HepG2 (cell line): Measurements from ENCODE around the gene SLC16A9. TPM values are rescaled to one million over a fixed set of nuclear protein-coding genes. Genes with fewer than 3 reads are reported as not detected.

Experiments
- CCDC6 ChIP-seq: sonication (generic); formaldehyde crosslinking; IDR thresholded peaks from 2 replicates; pipeline ENCODE4 v1.8.1; 2022; ENCODE audit warnings: mild to moderate bottlenecking, missing genetic modification reagents, moderate library complexity
- E2F1 ChIP-seq: sonication (generic); formaldehyde crosslinking; IDR thresholded peaks from 2 replicates; pipeline ENCODE4 v1.5.0; 2020; ENCODE audit warnings: missing genetic modification reagents
- KLF16 ChIP-seq, 2 experiments: sonication (generic) in 1 of 2; formaldehyde crosslinking in 1 of 2; IDR thresholded peaks; 2 replicates each; pipeline versions ENCODE4 v1.6.1 to v1.8.0; 2016 to 2023; ENCODE audit warnings: missing genetic modification reagents in 2 of 2, missing compliant biosample characterization in 1 of 2
- MEF2D ChIP-seq: sonication (generic); formaldehyde crosslinking; IDR thresholded peaks from 2 replicates; pipeline ENCODE4 v1.5.1; 2020; ENCODE audit warnings: mild to moderate bottlenecking, missing genetic modification reagents
- MLLT10 ChIP-seq: sonication (generic); formaldehyde crosslinking; IDR thresholded peaks from 2 replicates; pipeline ENCODE4 v1.4.0; 2020; ENCODE audit warnings: missing genetic modification reagents
- MTF2 ChIP-seq: sonication (generic); formaldehyde crosslinking; IDR thresholded peaks from 2 replicates; pipeline ENCODE4 v1.5.0; 2020; ENCODE audit warnings: missing genetic modification reagents, borderline replicate concordance
- PAXIP1 ChIP-seq: sonication (generic); formaldehyde crosslinking; conservative IDR thresholded peaks from 2 replicates; pipeline ENCODE4 v1.4.0; 2020; ENCODE audit warnings: mild to moderate bottlenecking, missing genetic modification reagents, moderate library complexity
- RELA ChIP-seq: sonication (generic); formaldehyde crosslinking; IDR thresholded peaks from 2 replicates; pipeline ENCODE4 v1.4.0; 2020; ENCODE audit warnings: missing genetic modification reagents
- SAP130 ChIP-seq: IDR thresholded peaks from 2 replicates; pipeline ENCODE4 v1.6.1; 2016; ENCODE audit warnings: low read depth
- SKIL ChIP-seq: sonication (generic); formaldehyde crosslinking; IDR thresholded peaks from 2 replicates; pipeline ENCODE4 v1.8.0; 2022; ENCODE audit warnings: missing genetic modification reagents, mild to moderate bottlenecking, moderate library complexity, borderline replicate concordance
- TCF7L2 ChIP-seq: IDR thresholded peaks from 2 replicates; pipeline ENCODE4 v1.6.1; 2011; ENCODE audit warnings: mild to moderate bottlenecking, low read depth, low read length, moderate library complexity
- THAP8 ChIP-seq: sonication (generic); formaldehyde crosslinking; IDR thresholded peaks from 2 replicates; pipeline ENCODE4 v1.5.1; 2020; ENCODE audit warnings: missing genetic modification reagents, mild to moderate bottlenecking, borderline replicate concordance
- TRAFD1 ChIP-seq: sonication (generic); formaldehyde crosslinking; IDR thresholded peaks from 2 replicates; pipeline ENCODE4 v1.5.1; 2020; ENCODE audit warnings: missing genetic modification reagents, mild to moderate bottlenecking, borderline replicate concordance
- polyA plus RNA-seq, 8 experiments: library from polyadenylated mRNA; depleted of rRNA in 3 of 8; stranded (reverse) in 7 of 8; unstranded in 1 of 8; fragments of >200 nt; fragmentation: Illumina TruSeq in 4 of 8; extraction: Trizol in 4 of 8; gene quantifications; 2 replicates each; pipeline versions ENCODE4 v1.2.1 to v1.2.3, GENCODE V29; 2011 to 2016; ENCODE audit warnings: low read depth in 4 of 8, missing spikeins in 1 of 8, mixed read lengths in 1 of 8; ENCODE audit not compliant: insufficient read depth in 1 of 8
- total RNA-seq, 5 experiments: library from RNA; depleted of rRNA; stranded (reverse); fragments of >200 nt; fragmentation: Illumina TruSeq; extraction: Trizol; gene quantifications; 2 replicates each; pipeline ENCODE4 v1.2.3, GENCODE V29; 2016; ENCODE audit warnings: low read depth in 1 of 5
- TF ChIP-seq, protein P1 (sequence below): sonication (generic); formaldehyde crosslinking; IDR thresholded peaks from 2 replicates; pipeline ENCODE4 v1.8.1; 2022; ENCODE audit warnings: mild to moderate bottlenecking, missing genetic modification reagents
- TF ChIP-seq, protein P2 (sequence below): sonication (generic); formaldehyde crosslinking; IDR thresholded peaks from 2 replicates; pipeline ENCODE4 v1.4.0; 2020; ENCODE audit warnings: missing genetic modification reagents

The SLC16A9 gene
- total and polyA plus RNA-seq, 2 of the 13 experiments (the other 11 are each of a cell fraction or from before 2014, with no cell fraction given), result 0.01 to 0.09 TPM

DNA sequence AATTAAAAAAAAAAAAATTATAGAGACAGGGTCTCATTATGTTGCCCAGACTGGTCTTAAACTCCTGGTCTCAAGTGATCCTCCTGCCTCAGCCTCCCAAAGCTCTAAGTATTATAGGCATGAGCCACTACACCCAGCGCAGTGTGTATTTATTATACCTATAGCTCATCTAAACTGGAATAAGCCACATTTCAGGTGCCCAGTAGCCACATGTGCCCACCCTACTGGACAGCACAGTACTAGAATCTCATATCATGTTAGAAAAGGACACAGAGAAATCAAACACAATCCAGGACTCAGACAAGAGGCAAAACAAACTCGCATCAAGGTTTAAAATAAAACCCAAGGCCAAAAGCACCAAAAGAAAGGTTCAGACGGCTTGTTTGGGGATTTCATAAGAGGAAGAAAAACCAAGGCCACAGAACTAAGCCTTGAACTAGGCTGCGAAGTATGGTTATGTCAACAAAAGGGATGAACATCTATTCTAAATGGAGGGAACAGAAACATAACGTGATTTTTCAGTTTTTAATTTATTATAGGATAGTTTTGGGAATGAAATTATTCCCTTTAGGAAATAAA is 32.3 kb downstream of the SLC16A9 start (continued):
- TF ChIP-seq SKIL (peak; percentile 42; the same call in 1 of the 2 replicates), RELA (CRISPR knock-in tag) (no peak), CCDC6 (CRISPR knock-in tag) (no peak), MEF2D (CRISPR knock-in tag) (peak; percentile 44; the same call in 1 of the 2 replicates), KLF16 (CRISPR knock-in tag; IDR thresholded peaks at IDR 0.05) (no peak), MLLT10 (CRISPR knock-in tag) (no peak), SAP130 (CRISPR knock-in tag) (peak; percentile 47; the same call in 1 of the 2 replicates), MTF2 (CRISPR knock-in tag) (no peak), TRAFD1 (CRISPR knock-in tag) (no peak), TCF7L2 (no peak), THAP8 (CRISPR knock-in tag) (no peak), PAXIP1 (peak; percentile 80), E2F1 (CRISPR knock-in tag) (no peak)
- TF ChIP-seq, protein P1, sequence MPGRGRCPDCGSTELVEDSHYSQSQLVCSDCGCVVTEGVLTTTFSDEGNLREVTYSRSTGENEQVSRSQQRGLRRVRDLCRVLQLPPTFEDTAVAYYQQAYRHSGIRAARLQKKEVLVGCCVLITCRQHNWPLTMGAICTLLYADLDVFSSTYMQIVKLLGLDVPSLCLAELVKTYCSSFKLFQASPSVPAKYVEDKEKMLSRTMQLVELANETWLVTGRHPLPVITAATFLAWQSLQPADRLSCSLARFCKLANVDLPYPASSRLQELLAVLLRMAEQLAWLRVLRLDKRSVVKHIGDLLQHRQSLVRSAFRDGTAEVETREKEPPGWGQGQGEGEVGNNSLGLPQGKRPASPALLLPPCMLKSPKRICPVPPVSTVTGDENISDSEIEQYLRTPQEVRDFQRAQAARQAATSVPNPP (CRISPR knock-in tag), result no peak
- TF ChIP-seq, protein P2, sequence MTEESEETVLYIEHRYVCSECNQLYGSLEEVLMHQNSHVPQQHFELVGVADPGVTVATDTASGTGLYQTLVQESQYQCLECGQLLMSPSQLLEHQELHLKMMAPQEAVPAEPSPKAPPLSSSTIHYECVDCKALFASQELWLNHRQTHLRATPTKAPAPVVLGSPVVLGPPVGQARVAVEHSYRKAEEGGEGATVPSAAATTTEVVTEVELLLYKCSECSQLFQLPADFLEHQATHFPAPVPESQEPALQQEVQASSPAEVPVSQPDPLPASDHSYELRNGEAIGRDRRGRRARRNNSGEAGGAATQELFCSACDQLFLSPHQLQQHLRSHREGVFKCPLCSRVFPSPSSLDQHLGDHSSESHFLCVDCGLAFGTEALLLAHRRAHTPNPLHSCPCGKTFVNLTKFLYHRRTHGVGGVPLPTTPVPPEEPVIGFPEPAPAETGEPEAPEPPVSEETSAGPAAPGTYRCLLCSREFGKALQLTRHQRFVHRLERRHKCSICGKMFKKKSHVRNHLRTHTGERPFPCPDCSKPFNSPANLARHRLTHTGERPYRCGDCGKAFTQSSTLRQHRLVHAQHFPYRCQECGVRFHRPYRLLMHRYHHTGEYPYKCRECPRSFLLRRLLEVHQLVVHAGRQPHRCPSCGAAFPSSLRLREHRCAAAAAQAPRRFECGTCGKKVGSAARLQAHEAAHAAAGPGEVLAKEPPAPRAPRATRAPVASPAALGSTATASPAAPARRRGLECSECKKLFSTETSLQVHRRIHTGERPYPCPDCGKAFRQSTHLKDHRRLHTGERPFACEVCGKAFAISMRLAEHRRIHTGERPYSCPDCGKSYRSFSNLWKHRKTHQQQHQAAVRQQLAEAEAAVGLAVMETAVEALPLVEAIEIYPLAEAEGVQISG (CRISPR knock-in tag), result no peak
